T-helper 1 cell treated with Interleukin-12 subunit alpha and Interleukin-12 subunit beta and Interleukin-4 antibody, amounts not matched to agents 30 ng/mL and 1 ng/mL, for 36 hours (primary cell): ENCODE results near the gene MRM3. TPM values are rescaled to one million over a fixed set of nuclear protein-coding genes. Genes with fewer than 3 reads are reported as not detected.
"Not testable (repeated sequence)": the region's sequence is repeated elsewhere in the genome, so short reads cannot be mapped to it uniquely, and the experiment has no call there.

Source experiments
- intact Hi-C: fragments of 100-400 bp; cut with micrococcal nuclease; formaldehyde crosslinking; loops from one replicate; pipeline ENCODE4 v1.15.1; 2024
- total RNA-seq: library from RNA; stranded (reverse); gene quantifications from 2 replicates; pipeline ENCODE4 v1.2.3, GENCODE V29; 2022

The MRM3 gene
- total RNA-seq, 1 donor from 2014 or later, result 21.0 TPM

DNA sequence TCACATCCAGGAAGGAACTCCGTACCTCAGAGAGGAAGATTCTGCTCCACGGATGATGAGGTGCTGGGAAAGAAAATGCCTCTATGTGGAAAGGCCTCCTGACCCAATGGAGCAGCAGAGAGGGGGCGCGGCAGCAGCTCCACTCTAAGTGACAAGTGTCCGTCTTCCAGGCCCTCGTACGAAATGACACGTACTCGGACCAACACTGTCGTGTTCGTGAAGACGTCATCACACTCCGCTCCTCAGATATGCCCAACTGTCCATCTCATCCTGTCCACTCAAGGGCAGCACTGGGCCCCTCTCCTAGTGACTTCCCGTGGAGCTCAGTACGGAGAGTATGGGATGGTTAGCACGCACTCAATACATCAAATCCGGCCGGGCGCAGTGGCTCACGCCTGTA lies 32.2 kb downstream of the MRM3 start:
- intact Hi-C loops, result no loop called here

- intact Hi-C loops, result no loop called here
Observed at GRCh38 chr17:819251-819650, 37.1 kb downstream of the MRM3 start.

GRCh38 chr17:823501-823902 lies 41.3 kb downstream of the MRM3 start:
- intact Hi-C loops, result no loop called here

DNA sequence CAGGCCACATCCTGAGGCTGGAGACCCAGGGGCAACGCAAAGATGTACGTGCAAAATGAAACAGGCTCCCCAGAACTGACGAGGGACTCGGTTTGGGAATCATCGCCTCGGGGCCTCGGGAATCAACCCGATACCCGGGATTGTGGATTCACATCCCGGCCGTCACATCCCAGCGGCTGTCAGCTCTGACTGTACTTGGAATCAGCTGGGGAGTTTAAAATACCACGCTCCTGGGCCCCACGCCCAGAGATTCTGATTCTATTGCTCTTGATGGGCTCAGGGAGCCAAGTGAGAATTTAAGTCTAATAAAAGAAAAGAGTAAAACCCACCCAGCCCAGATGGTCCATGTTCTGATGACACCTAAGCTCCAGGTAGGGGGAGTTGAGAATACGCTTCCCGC lies 42.2 kb downstream of the MRM3 start:
- intact Hi-C loops, result no loop called here

GRCh38 chr17:825216-825615 lies 43.1 kb downstream of the MRM3 start:
- intact Hi-C loops, result no loop called here

DNA sequence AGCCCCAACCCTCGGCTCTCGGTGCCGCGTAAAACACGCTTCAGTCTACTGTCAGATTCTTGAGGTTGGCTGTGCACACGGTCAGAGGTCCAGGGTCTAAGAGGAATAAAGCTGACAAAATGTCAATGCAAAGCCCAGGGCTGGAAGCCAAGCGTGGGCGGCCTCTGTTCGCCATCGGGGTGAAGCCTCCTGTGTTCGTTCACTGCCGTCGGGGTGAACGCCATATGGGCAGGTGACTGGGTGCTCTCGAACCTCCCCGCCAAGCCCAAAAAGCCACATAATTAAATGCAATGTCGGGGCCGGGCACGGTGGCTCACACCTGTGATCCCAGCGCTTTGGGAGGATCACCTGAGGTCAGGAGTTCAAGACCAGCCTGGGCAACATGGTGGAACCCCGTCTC lies 44.6 kb downstream of the MRM3 start:
- intact Hi-C loops, result no loop called here

- intact Hi-C loops, result no loop called here
Observed at GRCh38 chr17:828761-829160, 46.6 kb downstream of the MRM3 start.

GRCh38 chr17:829614-830013 lies 47.5 kb downstream of the MRM3 start:
- intact Hi-C loops, result not testable (repeated sequence)

GRCh38 chr17:830381-830780 lies 48.2 kb downstream of the MRM3 start:
- intact Hi-C loops, result no loop called here

DNA sequence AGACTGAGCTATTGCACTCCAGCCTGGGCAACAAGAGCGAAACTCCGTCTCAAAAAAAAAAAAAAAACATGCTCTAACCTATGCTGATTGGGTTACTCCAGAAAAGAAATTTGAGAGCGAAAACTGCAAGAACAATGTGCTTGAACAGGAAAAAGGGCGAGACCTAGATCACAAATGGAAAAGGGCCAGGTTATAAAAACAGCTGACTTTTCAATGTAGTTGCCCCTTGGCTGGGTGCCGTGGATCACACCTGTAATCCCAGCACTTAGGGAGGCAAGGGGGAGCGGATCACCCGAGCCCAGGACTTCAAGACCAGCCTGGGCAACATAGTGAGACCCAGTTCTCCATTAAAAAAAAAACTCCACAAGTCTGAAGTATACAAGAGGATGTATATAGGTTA lies 48.8 kb downstream of the MRM3 start:
- intact Hi-C loops, result no loop called here

GRCh38 chr17:834136-834535 lies 52.0 kb downstream of the MRM3 start:
- intact Hi-C loops, result no loop called here

GRCh38 chr17:835263-835662 lies 53.1 kb downstream of the MRM3 start:
- intact Hi-C loops, result no loop called here

DNA sequence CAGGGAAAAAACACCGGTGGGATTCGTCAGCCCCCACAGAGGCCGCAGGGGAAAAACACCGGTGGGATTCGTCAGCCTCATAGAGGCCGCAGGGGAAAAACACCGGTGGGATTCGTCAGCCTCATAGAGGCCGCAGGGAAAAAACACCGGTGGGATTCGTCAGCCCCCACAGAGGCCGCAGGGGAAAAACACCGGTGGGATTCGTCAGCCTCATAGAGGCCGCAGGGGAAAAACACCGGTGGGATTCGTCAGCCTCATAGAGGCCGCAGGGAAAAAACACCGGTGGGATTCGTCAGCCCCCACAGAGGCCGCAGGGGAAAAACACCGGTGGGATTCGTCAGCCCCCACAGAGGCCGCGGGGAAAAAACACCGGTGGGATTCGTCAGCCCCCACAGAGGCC lies 53.6 kb downstream of the MRM3 start:
- intact Hi-C loops, result not testable (repeated sequence)

DNA sequence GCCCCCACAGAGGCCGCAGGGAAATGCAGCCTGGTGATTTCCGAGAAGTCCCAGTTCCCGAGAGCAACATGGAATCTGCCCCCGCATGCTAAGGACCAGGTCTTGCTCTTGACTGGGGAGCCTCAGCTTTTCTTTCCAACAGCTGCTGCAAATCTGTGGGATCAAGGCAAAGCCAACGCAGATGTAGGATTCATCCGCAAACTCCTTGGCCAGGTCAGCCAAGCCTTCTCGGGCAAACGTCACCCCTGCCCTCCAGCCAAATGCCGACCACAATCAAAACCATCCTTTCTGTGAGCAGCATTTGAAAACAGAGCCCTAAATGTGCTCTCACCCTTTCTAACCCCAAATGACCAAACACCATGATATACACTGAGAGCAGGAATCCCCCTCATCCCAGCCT lies 54.0 kb downstream of the MRM3 start:
- intact Hi-C loops, result no loop called here

- intact Hi-C loops, result no loop called here
Observed at GRCh38 chr17:838486-838885, 56.3 kb downstream of the MRM3 start.

- intact Hi-C loops, result no loop called here
Observed at GRCh38 chr17:841313-841712, 59.2 kb downstream of the MRM3 start.

Other genes starting within 250 kb of the MRM3 start
- 67.4 and 73.1 TPM in 2 replicates for gene VPS53, start 67.5 kb upstream of the MRM3 start, total RNA-seq
- 14.3 and 15.2 TPM in 2 replicates for gene TLCD3A, start 49.8 kb upstream of the MRM3 start, total RNA-seq
- 30.5 and 31.6 TPM in 2 replicates for gene GEMIN4, start 30.1 kb upstream of the MRM3 start, total RNA-seq
- 56.6 and 63.1 TPM in 2 replicates for gene GLOD4, start 73 bp upstream of the MRM3 start, total RNA-seq
- gene NXN, start 197.4 kb downstream of the MRM3 start, total RNA-seq, result 0.20 and 0.34 TPM in 2 replicates
- 11.4 and 11.5 TPM in 2 replicates for gene TIMM22, start 214.8 kb downstream of the MRM3 start, total RNA-seq